GM12878 (cell line): ENCODE measurements around the gene CCDC57. TPM values are rescaled to one million over a fixed set of nuclear protein-coding genes. Genes with fewer than 3 reads are reported as not detected.

Source experiments
- ATAC-seq: fragments of 200-7000 bp; cut with Tn5 transposase; 3 replicates; pipeline ENCODE4 v1.9.1; 2020; ENCODE audit warnings: mild to moderate bottlenecking, moderate library complexity
- BruUV-seq: library from RNA; stranded (reverse); fragments of 400-500 nt; replicated peaks from 2 replicates; lab custom pipeline; 2021; lab: Mats Ljungman, UMichigan
- CTCF ChIA-PET: fragments of 300-600 bp; sonication (Branson Sonifier 250); formaldehyde crosslinking; extraction: SDS; loops from one replicate; lab custom pipeline; 2021; ENCODE audit warnings: inconsistent platforms; lab: Yijun Ruan, JAX
- POLR2A ChIA-PET: fragments of 350-600 bp; formaldehyde crosslinking; extraction: SDS; loops from one replicate; lab custom pipeline; 2021; ENCODE audit warnings: inconsistent platforms; lab: Charles Lee
- RAD21 ChIA-PET: fragments of 300-600 bp; sonication (Branson Sonifier 250); formaldehyde crosslinking; loops from one replicate; lab custom pipeline; 2023; ENCODE audit warnings: antibody characterized with exemption; ENCODE audit not compliant: unreplicated experiment; lab: Charles Lee
- SMC1A ChIA-PET: fragments of 300-600 bp; sonication (Branson Sonifier 250); formaldehyde crosslinking; loops from one replicate; lab custom pipeline; 2023; ENCODE audit not compliant: unreplicated experiment, uncharacterized antibody; lab: Charles Lee
- DNase-seq: peaks from one replicate; pipeline ENCODE4 v3.0.0-alpha.2; 2011; ENCODE audit warnings: low read depth, low spot score
- FAIRE-seq: peaks from 3 replicates; lab custom pipeline; 2011; peaks lifted over from hg19 to GRCh38; lab: Jason Lieb, UNC
- H2AFZ ChIP-seq: 2 replicates; pipeline ENCODE4 v1.6.0; 2011; ENCODE audit warnings: low read depth, low read length, control low read depth; ENCODE audit not compliant: control insufficient read depth
- H3K27ac ChIP-seq: 2 replicates; pipeline ENCODE4 v1.5.1; 2011; ENCODE audit warnings: control low read depth; ENCODE audit not compliant: control insufficient read depth, insufficient read depth
- H3K27me3 ChIP-seq, 2 experiments: replicated peaks in 1 of 2; 2 replicates each; pipeline versions ENCODE4 v1.6.0 to v1.6.1; 2011; ENCODE audit warnings: low read length in 1 of 2; ENCODE audit not compliant: control insufficient read depth in 2 of 2, insufficient read depth in 2 of 2
- H3K36me3 ChIP-seq, 2 experiments: 2 replicates each; pipeline ENCODE4 v1.5.1; 2011; ENCODE audit warnings: low read length in 1 of 2; ENCODE audit not compliant: control insufficient read depth in 2 of 2, insufficient read depth in 2 of 2
- H3K4me1 ChIP-seq: 2 replicates; pipeline ENCODE4 v1.6.1; 2011; ENCODE audit warnings: mild to moderate bottlenecking, low read length, moderate library complexity, mixed read lengths; ENCODE audit not compliant: control insufficient read depth, insufficient read depth
- H3K4me2 ChIP-seq: 2 replicates; pipeline ENCODE4 v1.6.0; 2011; ENCODE audit warnings: control low read depth; ENCODE audit not compliant: control insufficient read depth, insufficient read depth
- H3K4me3 ChIP-seq: fragments of 200-600 bp; sonication (generic); 2 replicates; pipeline ENCODE4 v1.5.1; 2016
- H3K79me2 ChIP-seq: 2 replicates; pipeline ENCODE4 v1.6.0; 2011; ENCODE audit warnings: low read length; ENCODE audit not compliant: control insufficient read depth, insufficient read depth
- H3K9ac ChIP-seq: 2 replicates; pipeline ENCODE4 v1.8.0; 2011; ENCODE audit warnings: low read length, control low read depth, mixed read lengths; ENCODE audit not compliant: control insufficient read depth, insufficient read depth
- H3K9me3 ChIP-seq: replicated peaks from 3 replicates; pipeline ENCODE4 v1.5.1; 2011; ENCODE audit warnings: mild to moderate bottlenecking, low read length; ENCODE audit not compliant: control insufficient read depth, insufficient read depth
- H4K20me1 ChIP-seq: 2 replicates; pipeline ENCODE4 v1.6.0; 2011; ENCODE audit not compliant: control insufficient read depth, insufficient read depth
- PAX8 ChIP-seq: fragments of 450-650 bp; IDR thresholded peaks from 2 replicates; pipeline ENCODE4 v1.6.1; 2017; ENCODE audit warnings: mild to moderate bottlenecking, moderate library complexity
- SMAD1 ChIP-seq: fragments of 450-650 bp; IDR thresholded peaks from 2 replicates; pipeline ENCODE4 v1.6.1; 2018; ENCODE audit warnings: mild to moderate bottlenecking, low read depth; ENCODE audit not compliant: partially characterized antibody
- WGBS: methylation state at CpG from one replicate; pipeline ENCODE4 v1.1.6; 2016; ENCODE audit warnings: low lambda C conversion rate; ENCODE audit not compliant: insufficient replicate concordance, insufficient coverage; ENCODE audit errors: missing lambda C conversion rate; 5-methylcytosine and 5-hydroxymethylcytosine counted together
- in situ Hi-C: fragments of 300-500 bp; cut with MboI; formaldehyde crosslinking; loops from 9 replicates; pipeline ENCODE4 v1.14.3; 2018; ENCODE audit warnings: mixed read lengths
- intact Hi-C: fragments of 100-400 bp; cut with micrococcal nuclease; formaldehyde crosslinking; loops from one replicate; pipeline ENCODE4 v1.14.2; 2022; ENCODE audit not compliant: unreplicated experiment
- polyA plus RNA-seq, 11 experiments: library from polyadenylated mRNA; depleted of rRNA in 4 of 11; unstranded in 6 of 11; stranded (reverse) in 5 of 11; fragments of >200 nt; fragmentation: Nextera tagmentation in 4 of 11; fragmentation: Illumina TruSeq in 1 of 11; extraction: Ambion mirVana in 4 of 11; extraction: Trizol in 1 of 11; gene quantifications; 1 replicate in 1 of 11; 2 replicates in 10 of 11; pipeline versions ENCODE4 v1.2.1 to v1.2.3, GENCODE V29; 2011 to 2016; ENCODE audit warnings: inconsistent platforms in 2 of 11, missing spikeins in 2 of 11, low read depth in 1 of 11
- total RNA-seq, 4 experiments: library from RNA; depleted of rRNA in 3 of 4; stranded (reverse); fragments of >200 nt in 3 of 4; fragmentation: Illumina TruSeq in 1 of 4; extraction: Trizol in 1 of 4; gene quantifications; 2 replicates each; pipeline versions ENCODE4 v1.2.1 to v1.2.3, GENCODE V29; 2013 to 2021
- TF ChIP-seq, protein P1 (sequence below): fragments of 450-650 bp; IDR thresholded peaks from 2 replicates; pipeline ENCODE4 v1.6.1; 2018; ENCODE audit warnings: mild to moderate bottlenecking, low read depth, moderate library complexity; ENCODE audit not compliant: partially characterized antibody

The CCDC57 gene
- total and polyA plus RNA-seq, 10 of the 15 experiments (the other 5 are each of a cell fraction or from before 2014, with no cell fraction given): 5.4 to 123 (median 45.8) TPM

GRCh38 chr17:82148011-82148410 is 64.6 kb downstream of the CCDC57 start:
- FAIRE-seq: no peak
- in situ Hi-C loops: no loop called here
- POLR2A ChIA-PET: no interaction called here

More at GRCh38 chr17:82148011-82148410, 64.6 kb downstream of the CCDC57 start:
- SMC1A ChIA-PET: no interaction called here
- no peaks in the 10 kb centered on the region for H3K27me3 ChIP-seq
- H4K20me1 ChIP-seq: no peaks in the 10 kb centered on the region
- H3K4me1 ChIP-seq: no peaks in the 10 kb centered on the region
- no peak for ATAC-seq
- no peaks in the 10 kb centered on the region for H3K79me2 ChIP-seq
- RAD21 ChIA-PET: no interaction called here
- no peak for DNase-seq
- no peak overlapping the region for H2AFZ ChIP-seq
- TF ChIP-seq, protein P1, sequence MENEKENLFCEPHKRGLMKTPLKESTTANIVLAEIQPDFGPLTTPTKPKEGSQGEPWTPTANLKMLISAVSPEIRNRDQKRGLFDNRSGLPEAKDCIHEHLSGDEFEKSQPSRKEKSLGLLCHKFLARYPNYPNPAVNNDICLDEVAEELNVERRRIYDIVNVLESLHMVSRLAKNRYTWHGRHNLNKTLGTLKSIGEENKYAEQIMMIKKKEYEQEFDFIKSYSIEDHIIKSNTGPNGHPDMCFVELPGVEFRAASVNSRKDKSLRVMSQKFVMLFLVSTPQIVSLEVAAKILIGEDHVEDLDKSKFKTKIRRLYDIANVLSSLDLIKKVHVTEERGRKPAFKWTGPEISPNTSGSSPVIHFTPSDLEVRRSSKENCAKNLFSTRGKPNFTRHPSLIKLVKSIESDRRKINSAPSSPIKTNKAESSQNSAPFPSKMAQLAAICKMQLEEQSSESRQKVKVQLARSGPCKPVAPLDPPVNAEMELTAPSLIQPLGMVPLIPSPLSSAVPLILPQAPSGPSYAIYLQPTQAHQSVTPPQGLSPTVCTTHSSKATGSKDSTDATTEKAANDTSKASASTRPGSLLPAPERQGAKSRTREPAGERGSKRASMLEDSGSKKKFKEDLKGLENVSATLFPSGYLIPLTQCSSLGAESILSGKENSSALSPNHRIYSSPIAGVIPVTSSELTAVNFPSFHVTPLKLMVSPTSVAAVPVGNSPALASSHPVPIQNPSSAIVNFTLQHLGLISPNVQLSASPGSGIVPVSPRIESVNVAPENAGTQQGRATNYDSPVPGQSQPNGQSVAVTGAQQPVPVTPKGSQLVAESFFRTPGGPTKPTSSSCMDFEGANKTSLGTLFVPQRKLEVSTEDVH: no peak
- TF ChIP-seq SMAD1 (no peak), PAX8 (no peak)
- 83% methylated on average over 1 of the region's 1 CpG for WGBS
- H3K9ac ChIP-seq: no peak overlapping the region
- CTCF ChIA-PET: no interaction called here
- no peak overlapping the region for H3K4me2 ChIP-seq
- intact Hi-C loops: no loop called here
- no peak overlapping the region for H3K4me3 ChIP-seq
- no peaks in the 10 kb centered on the region for H3K9me3 ChIP-seq
- H3K27ac ChIP-seq: no peak overlapping the region
- no TSS peak for BruUV-seq
- no peaks in the 10 kb centered on the region for H3K36me3 ChIP-seq
